ENCODE measurements around the gene COL4A2.

COL4A2 gene

GRCh38 chr13:110283736-110284517, 23.2 kb upstream of the COL4A2 start:
- TF ChIP-seq CTCF (IDR thresholded peaks at IDR 0.05; ENCODE audit: low read depth, low read length, missing control alignments): no peak
- no peak overlapping the region for H3K4me3 ChIP-seq (ENCODE audit: low read depth, low read length)
- no peak for DNase-seq (ENCODE audit: low read depth)

GRCh38 chr13:110284779-110285484, 22.2 kb upstream of the COL4A2 start:
- no peak overlapping the region for H3K4me3 ChIP-seq (ENCODE audit: low read depth, low read length)
- DNase-seq (ENCODE audit: low read depth): no peak
- no peak for TF ChIP-seq CTCF (IDR thresholded peaks at IDR 0.05; ENCODE audit: low read depth, low read length, missing control alignments)

- no peak for DNase-seq (ENCODE audit: low read depth)
- TF ChIP-seq CTCF (IDR thresholded peaks at IDR 0.05; ENCODE audit: low read depth, low read length, missing control alignments): no peak
- H3K4me3 ChIP-seq (ENCODE audit: low read depth, low read length): no peak overlapping the region
These were observed 20.9 kb upstream of the COL4A2 start for GRCh38 chr13:110285991-110286832.

GRCh38 chr13:110286833-110287819, 20.0 kb upstream of the COL4A2 start:
- H3K4me3 ChIP-seq (ENCODE audit: low read depth, low read length): no peak overlapping the region
- no peak for DNase-seq (ENCODE audit: low read depth)
- no peak for TF ChIP-seq CTCF (IDR thresholded peaks at IDR 0.05; ENCODE audit: low read depth, low read length, missing control alignments)

- no peak for DNase-seq (ENCODE audit: low read depth)
- TF ChIP-seq CTCF (IDR thresholded peaks at IDR 0.05; ENCODE audit: low read depth, low read length, missing control alignments): no peak
- no peak overlapping the region for H3K4me3 ChIP-seq (ENCODE audit: low read depth, low read length)
These were observed 17.9 kb upstream of the COL4A2 start for GRCh38 chr13:110289174-110289573.

- no peak overlapping the region for H3K4me3 ChIP-seq (ENCODE audit: low read depth, low read length)
- TF ChIP-seq CTCF (IDR thresholded peaks at IDR 0.05; ENCODE audit: low read depth, low read length, missing control alignments): no peak
- DNase-seq (ENCODE audit: low read depth): no peak
These were observed 17.4 kb upstream of the COL4A2 start for GRCh38 chr13:110289661-110290060.
